RWPE1 (cell line): ENCODE data around the gene GC.
"Not testable (repeated sequence)": the region's sequence is repeated elsewhere in the genome, so short reads cannot be mapped to it uniquely, and the experiment has no call there.

Experiments
- CTCF ChIA-PET: fragments of 350-600 bp; sonication (Branson Sonifier 250); formaldehyde crosslinking; extraction: SDS; loops from one replicate; lab custom pipeline; 2021; lab: Yijun Ruan, JAX
- POLR2A ChIA-PET: fragments of 400-600 bp; formaldehyde crosslinking; extraction: SDS; loops from one replicate; lab custom pipeline; 2020; ENCODE audit warnings: antibody characterized with exemption; ENCODE audit not compliant: low non-redundant PET; lab: Yijun Ruan, JAX
- DNase-seq: peaks from one replicate; pipeline ENCODE4 v3.0.0; 2012; ENCODE audit warnings: low spot score
- H3K27ac ChIP-seq: fragments of 450-650 bp; 2 replicates; pipeline ENCODE4 v1.5.1; 2017
- CTCF ChIP-seq: fragments of 450-650 bp; conservative IDR thresholded peaks from 2 replicates; pipeline ENCODE4 v1.5.1; 2017; ENCODE audit warnings: low read depth, mild to moderate bottlenecking

The GC gene

GRCh38 chr4:71768123-71768522 lies 15.8 kb downstream of the GC start:
- TF ChIP-seq CTCF: no peak
- no peak overlapping the region for H3K27ac ChIP-seq
- ChIA-PET CTCF (no interaction called here), POLR2A (no interaction called here)
- no peak for DNase-seq

- no peak for TF ChIP-seq CTCF
- H3K27ac ChIP-seq: no peak overlapping the region
- ChIA-PET POLR2A (no interaction called here), CTCF (no interaction called here)
- DNase-seq: no peak
These were observed 18.0 kb downstream of the GC start for GRCh38 chr4:71765821-71766383.

GRCh38 chr4:71765350-71765749 lies 18.5 kb downstream of the GC start:
- no peak for DNase-seq
- ChIA-PET CTCF (no interaction called here), POLR2A (no interaction called here)
- no peak for TF ChIP-seq CTCF
- H3K27ac ChIP-seq: no peak overlapping the region

GRCh38 chr4:71752383-71753042 lies 31.4 kb downstream of the GC start:
- POLR2A ChIA-PET: no interaction called here
- no peak for TF ChIP-seq CTCF
- CTCF ChIA-PET: interaction anchor here (1.1 kb wide), 1 partner anchor 510 kb away, joined by 4 read pairs; no protein-coding TSS in a partner anchor
- DNase-seq: no peak
- no peak overlapping the region for H3K27ac ChIP-seq

- POLR2A ChIA-PET: no interaction called here
- no peak for TF ChIP-seq CTCF
- CTCF ChIA-PET: interaction anchor here (0.7 kb wide), 1 partner anchor 412 kb away, joined by 4 read pairs; no protein-coding TSS in a partner anchor
These were observed 34.8 kb downstream of the GC start for GRCh38 chr4:71749008-71749594.

GRCh38 chr4:71746379-71746778 lies 37.5 kb downstream of the GC start:
- DNase-seq: no peak
- POLR2A ChIA-PET: no interaction called here
- H3K27ac ChIP-seq: no peak overlapping the region
- CTCF ChIA-PET: interaction anchor here (0.7 kb wide), 1 partner anchor 445 kb away, joined by 3 read pairs; no protein-coding TSS in a partner anchor
- no peak for TF ChIP-seq CTCF

More at GRCh38 chr4:71749008-71749594, 34.8 kb downstream of the GC start:
- DNase-seq: no peak
- no peak overlapping the region for H3K27ac ChIP-seq

GRCh38 chr4:71738782-71739181 lies 45.1 kb downstream of the GC start:
- CTCF ChIA-PET, H3K27ac ChIP-seq, DNase-seq, POLR2A ChIA-PET: not testable (repeated sequence)
